A673 (cell line): ENCODE measurements around the gene ASPSCR1.

Experiments used
- CTCF ChIP-seq: fragments of 300-800, 200-600 bp; sonication (generic); conservative IDR thresholded peaks from 2 replicates; pipeline ENCODE4 v1.5.1; 2017; ENCODE audit warnings: low read depth, mild to moderate bottlenecking, antibody characterized with exemption, low read length, moderate library complexity, mixed read lengths
- EZH2 ChIP-seq: fragments of 200-600 bp; sonication (generic); IDR thresholded peaks from 2 replicates; pipeline ENCODE4 v1.6.1; 2017; ENCODE audit warnings: borderline replicate concordance, low read depth, mild to moderate bottlenecking, mixed read lengths, antibody characterized with exemption, low read length; ENCODE audit not compliant: poor library complexity, severe bottlenecking

GRCh38 chr17:82012640-82013295, 35.3 kb downstream of the ASPSCR1 start:
- TF ChIP-seq CTCF = no peak
- no peak for TF ChIP-seq EZH2
